Neural progenitor cell (in vitro differentiated cells): ENCODE measurements around the gene TBCD. TPM values are rescaled to one million over a fixed set of nuclear protein-coding genes. Genes with fewer than 3 reads are reported as not detected.

Source experiments
- DNase-seq: peaks from one replicate; pipeline ENCODE4 v3.0.0-alpha.2; 2016; ENCODE audit warnings: low spot score
- H2AFZ ChIP-seq: fragments of 200-600 bp; sonication (generic); replicated peaks from 2 replicates; pipeline ENCODE4 v1.6.1; 2016; ENCODE audit warnings: antibody characterized with exemption
- H3F3A ChIP-seq: fragments of 200-600 bp; sonication (generic); 2 replicates; pipeline ENCODE4 v1.6.1; 2016; ENCODE audit warnings: antibody characterized with exemption, low read depth
- H3K27ac ChIP-seq: fragments of 200-600 bp; sonication (generic); 2 replicates; pipeline ENCODE4 v1.5.1; 2016; ENCODE audit warnings: mild to moderate bottlenecking
- H3K27me3 ChIP-seq: fragments of 200-600 bp; sonication (generic); 2 replicates; pipeline ENCODE4 v1.6.1; 2016; ENCODE audit warnings: mild to moderate bottlenecking, moderate library complexity
- H3K36me3 ChIP-seq: fragments of 200-600 bp; sonication (generic); 2 replicates; pipeline ENCODE4 v1.5.1; 2016
- H3K4me1 ChIP-seq: fragments of 200-600 bp; sonication (generic); 2 replicates; pipeline ENCODE4 v1.6.1; 2016; ENCODE audit warnings: mixed run types
- H3K4me2 ChIP-seq: fragments of 200-600 bp; sonication (generic); 2 replicates; pipeline ENCODE4 v1.6.1; 2016
- H3K4me3 ChIP-seq: fragments of 200-600 bp; sonication (generic); 2 replicates; pipeline ENCODE4 v1.5.1; 2016
- H3K79me2 ChIP-seq: fragments of 200-600 bp; sonication (generic); 2 replicates; pipeline ENCODE4 v1.6.1; 2016; ENCODE audit warnings: low read depth
- H3K9ac ChIP-seq: fragments of 200-600 bp; sonication (generic); 2 replicates; pipeline ENCODE4 v1.6.1; 2016
- H3K9me3 ChIP-seq: fragments of 200-600 bp; sonication (generic); 2 replicates; pipeline ENCODE4 v1.5.1; 2016; ENCODE audit warnings: low read depth
- H4K20me1 ChIP-seq: fragments of 200-600 bp; sonication (generic); 2 replicates; pipeline ENCODE4 v1.6.1; 2016; ENCODE audit warnings: low read depth
- H3K27ac Mint-ChIP-seq: 3 replicates; pipeline ENCODE4 v1.8.0; 2021; ENCODE audit warnings: mixed read lengths
- H3K27me3 Mint-ChIP-seq: 2 replicates; pipeline ENCODE4 v1.8.0; 2022; ENCODE audit warnings: low read depth, mild to moderate bottlenecking, inconsistent platforms, moderate library complexity, mixed read lengths; ENCODE audit not compliant: insufficient read depth
- H3K36me3 Mint-ChIP-seq: 3 replicates; pipeline ENCODE4 v1.8.0; 2021; ENCODE audit warnings: mixed read lengths
- H3K4me1 Mint-ChIP-seq: 3 replicates; pipeline ENCODE4 v1.8.0; 2021; ENCODE audit warnings: mixed read lengths
- H3K4me3 Mint-ChIP-seq: 3 replicates; pipeline ENCODE4 v1.8.0; 2021; ENCODE audit warnings: mild to moderate bottlenecking, moderate library complexity, mixed read lengths
- H3K9me3 Mint-ChIP-seq: 3 replicates; pipeline ENCODE4 v1.8.0; 2020; ENCODE audit warnings: mixed read lengths
- EZH2 ChIP-seq: fragments of 200-600 bp; sonication (generic); IDR thresholded peaks from 2 replicates; pipeline ENCODE4 v1.6.1; 2017; ENCODE audit warnings: antibody characterized with exemption, mild to moderate bottlenecking, moderate library complexity
- EZH2phosphoT487 ChIP-seq: fragments of 200-600 bp; sonication (generic); IDR thresholded peaks from 2 replicates; pipeline ENCODE4 v1.6.1; 2017; ENCODE audit warnings: antibody characterized with exemption
- total RNA-seq: library from RNA; depleted of rRNA; stranded (reverse); fragments of >200 nt; gene quantifications from 2 replicates; pipeline ENCODE4 v1.2.3, GENCODE V29; 2015; ENCODE audit warnings: low replicate concordance
- TF ChIP-seq, protein P1 (sequence below): fragments of 200-600 bp; sonication (generic); IDR thresholded peaks from 2 replicates; pipeline ENCODE4 v1.5.1; 2017; ENCODE audit warnings: antibody characterized with exemption, mild to moderate bottlenecking

The TBCD gene
- total RNA-seq, 1 donor from 2014 or later, result 76.4 TPM

DNA sequence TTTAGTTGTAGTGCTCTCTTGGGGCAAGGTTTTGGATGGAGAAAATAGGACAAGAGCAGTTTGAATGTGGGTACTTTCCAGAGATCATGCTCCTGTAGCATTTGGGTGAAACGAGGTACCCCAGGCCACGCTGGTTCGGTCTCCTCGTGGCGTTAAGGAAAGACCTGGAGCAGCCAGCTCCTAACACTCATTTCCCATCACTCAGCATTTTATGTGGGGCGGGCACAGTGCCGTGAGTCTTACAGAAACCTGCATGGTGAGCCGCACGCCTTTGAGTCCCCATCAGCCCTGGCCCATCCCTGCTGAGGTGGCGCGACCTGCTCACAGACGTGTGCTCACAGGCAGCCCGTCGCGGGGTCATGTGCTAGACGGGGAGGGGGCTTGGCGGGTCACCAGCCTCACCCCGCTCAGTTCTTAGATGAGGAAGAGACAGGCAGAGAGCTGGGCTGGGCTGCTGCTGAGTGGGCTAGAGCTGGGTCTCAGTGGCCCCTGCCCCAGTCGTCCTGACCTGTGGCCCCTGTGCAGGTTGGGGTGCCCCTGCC is 37.3 kb downstream of the TBCD start:
- Mint-ChIP-seq H3K9me3 (no peaks in the 10 kb centered on the region), H3K27me3 (no peaks in the 10 kb centered on the region), H3K4me3 (no peak overlapping the region), H3K27ac (no peak overlapping the region), H3K36me3 (peaks cover 15% of the 10 kb centered on the region), H3K4me1 (peaks cover 18% of the 10 kb centered on the region)
- no peak overlapping the region for H3K4me3 ChIP-seq
- H2AFZ ChIP-seq, result no peak overlapping the region
- peaks cover 18% of the 10 kb centered on the region for H3K79me2 ChIP-seq
- no peaks in the 10 kb centered on the region for H3K27me3 ChIP-seq
- no peak for DNase-seq
- H3K9me3 ChIP-seq, result no peaks in the 10 kb centered on the region
- no peaks in the 10 kb centered on the region for H3K4me1 ChIP-seq
- H3F3A ChIP-seq, result no peaks in the 10 kb centered on the region
- H3K27ac ChIP-seq, result no peak overlapping the region
- TF ChIP-seq, protein P1, sequence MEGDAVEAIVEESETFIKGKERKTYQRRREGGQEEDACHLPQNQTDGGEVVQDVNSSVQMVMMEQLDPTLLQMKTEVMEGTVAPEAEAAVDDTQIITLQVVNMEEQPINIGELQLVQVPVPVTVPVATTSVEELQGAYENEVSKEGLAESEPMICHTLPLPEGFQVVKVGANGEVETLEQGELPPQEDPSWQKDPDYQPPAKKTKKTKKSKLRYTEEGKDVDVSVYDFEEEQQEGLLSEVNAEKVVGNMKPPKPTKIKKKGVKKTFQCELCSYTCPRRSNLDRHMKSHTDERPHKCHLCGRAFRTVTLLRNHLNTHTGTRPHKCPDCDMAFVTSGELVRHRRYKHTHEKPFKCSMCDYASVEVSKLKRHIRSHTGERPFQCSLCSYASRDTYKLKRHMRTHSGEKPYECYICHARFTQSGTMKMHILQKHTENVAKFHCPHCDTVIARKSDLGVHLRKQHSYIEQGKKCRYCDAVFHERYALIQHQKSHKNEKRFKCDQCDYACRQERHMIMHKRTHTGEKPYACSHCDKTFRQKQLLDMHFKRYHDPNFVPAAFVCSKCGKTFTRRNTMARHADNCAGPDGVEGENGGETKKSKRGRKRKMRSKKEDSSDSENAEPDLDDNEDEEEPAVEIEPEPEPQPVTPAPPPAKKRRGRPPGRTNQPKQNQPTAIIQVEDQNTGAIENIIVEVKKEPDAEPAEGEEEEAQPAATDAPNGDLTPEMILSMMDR, result no peak
- TF ChIP-seq EZH2phosphoT487, result no peak
- no peak for TF ChIP-seq EZH2
- peaks cover 11% of the 10 kb centered on the region for H4K20me1 ChIP-seq
- no peaks in the 10 kb centered on the region for H3K36me3 ChIP-seq
- no peak overlapping the region for H3K9ac ChIP-seq
- H3K4me2 ChIP-seq, result no peak overlapping the region

DNA sequence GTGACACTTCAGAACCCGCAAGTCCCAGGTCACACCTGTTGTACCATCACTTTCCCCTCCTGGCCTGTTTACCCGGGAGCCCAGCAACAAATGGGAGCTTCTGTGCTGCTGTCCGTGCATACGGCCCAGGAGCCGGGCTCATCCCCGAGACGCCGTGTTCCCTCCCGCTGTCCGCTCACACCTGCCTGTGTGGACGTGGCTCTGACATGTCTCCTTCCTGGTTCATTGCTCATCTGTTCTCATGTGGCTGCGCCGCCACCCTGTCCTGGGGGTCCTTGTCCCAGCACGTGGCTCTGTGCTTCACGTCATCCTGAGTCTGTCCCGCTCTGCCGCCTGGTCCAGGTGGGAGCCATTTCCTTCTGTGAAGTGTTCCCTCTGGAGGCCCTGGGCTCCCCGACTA is 37.9 kb downstream of the TBCD start:
- Histone ChIP-seq H3K36me3 (no peaks in the 10 kb centered on the region), H2AFZ (no peak overlapping the region)
- no peak for TF ChIP-seq EZH2phosphoT487
- TF ChIP-seq, protein P1, result no peak
- TF ChIP-seq EZH2, result no peak

DNA sequence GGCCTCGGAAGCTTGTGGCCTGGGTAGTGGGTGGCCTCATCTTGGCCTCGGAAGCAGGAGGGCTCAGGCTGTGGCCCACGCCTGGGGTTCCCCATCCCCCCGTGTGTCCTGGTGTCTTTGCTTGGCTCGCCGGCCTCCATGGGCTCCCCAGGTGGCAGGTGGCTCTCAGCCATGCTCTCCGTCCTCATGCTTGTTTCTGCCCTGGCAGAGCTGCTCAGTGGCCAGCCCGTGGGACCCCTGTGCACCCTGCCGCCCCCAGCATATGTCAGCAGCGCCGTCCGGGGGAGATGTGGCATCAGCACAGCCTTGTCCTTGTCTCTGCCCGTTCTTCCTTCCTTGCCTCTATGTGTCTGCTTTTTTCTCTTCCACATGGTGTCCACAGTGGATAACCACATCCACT is 38.5 kb downstream of the TBCD start:
- Mint-ChIP-seq H3K27me3 (no peaks in the 10 kb centered on the region), H3K27ac (no peak overlapping the region)

More for the DNA sequence above, 37.9 kb downstream of the TBCD start:
- H3K36me3 Mint-ChIP-seq, result peaks cover 10% of the 10 kb centered on the region
- Histone ChIP-seq H3K27ac (no peak overlapping the region), H3K27me3 (no peaks in the 10 kb centered on the region), H3K9me3 (no peaks in the 10 kb centered on the region), H3K79me2 (peaks cover 22% of the 10 kb centered on the region), H3K4me2 (no peak overlapping the region), H3K4me3 (no peak overlapping the region), H4K20me1 (peaks cover 18% of the 10 kb centered on the region), H3K4me1 (no peaks in the 10 kb centered on the region), H3K9ac (no peak overlapping the region), H3F3A (no peaks in the 10 kb centered on the region)
- H3K27me3 Mint-ChIP-seq, result no peaks in the 10 kb centered on the region
- H3K4me1 Mint-ChIP-seq, result peaks cover 25% of the 10 kb centered on the region
- H3K9me3 Mint-ChIP-seq, result no peaks in the 10 kb centered on the region
- no peak for DNase-seq
- H3K27ac Mint-ChIP-seq, result peak overlapping the region; percentile 24
- no peak overlapping the region for H3K4me3 Mint-ChIP-seq

More for the DNA sequence above, 38.5 kb downstream of the TBCD start:
- H3K4me3 Mint-ChIP-seq, result no peak overlapping the region
- Histone ChIP-seq H2AFZ (no peak overlapping the region), H3K9ac (no peak overlapping the region), H3K4me3 (no peak overlapping the region), H3K27me3 (no peaks in the 10 kb centered on the region), H3K79me2 (peaks cover 22% of the 10 kb centered on the region), H3F3A (no peaks in the 10 kb centered on the region), H3K9me3 (no peaks in the 10 kb centered on the region), H4K20me1 (peaks cover 18% of the 10 kb centered on the region), H3K4me1 (no peaks in the 10 kb centered on the region), H3K36me3 (no peaks in the 10 kb centered on the region), H3K4me2 (no peak overlapping the region), H3K27ac (no peak overlapping the region)
- H3K4me1 Mint-ChIP-seq, result peaks cover 28% of the 10 kb centered on the region
- no peak for DNase-seq
- H3K36me3 Mint-ChIP-seq, result peaks cover 10% of the 10 kb centered on the region
- TF ChIP-seq, protein P1, result no peak
- TF ChIP-seq EZH2 (no peak), EZH2phosphoT487 (no peak)
- no peaks in the 10 kb centered on the region for H3K9me3 Mint-ChIP-seq
